GM06990 (cell line): ENCODE measurements around the gene MINAR2.

Source experiments
- DNase-seq: peaks from one replicate; pipeline ENCODE4 v3.0.0-alpha.2; 2011; ENCODE audit not compliant: insufficient read length; ENCODE audit errors: extremely low read depth
- H3K27me3 ChIP-seq: replicated peaks from 2 replicates; pipeline ENCODE4 v1.6.0; 2011; ENCODE audit warnings: low read length; ENCODE audit not compliant: control insufficient read depth, insufficient read depth
- H3K36me3 ChIP-seq: 2 replicates; pipeline ENCODE4 v1.5.1; 2011; ENCODE audit warnings: low read length; ENCODE audit not compliant: control insufficient read depth, insufficient read depth
- H3K4me3 ChIP-seq: replicated peaks from 2 replicates; pipeline ENCODE4 v1.5.1; 2011; ENCODE audit warnings: low read depth, mild to moderate bottlenecking, control low read depth, low read length
- TF ChIP-seq, protein P1 (sequence below): IDR thresholded peaks from 2 replicates; pipeline ENCODE4 v1.5.1; 2011; ENCODE audit warnings: low read length, control low read depth, mild to moderate bottlenecking, inconsistent platforms; ENCODE audit not compliant: insufficient read depth, poor library complexity, severe bottlenecking

Gene MINAR2

DNA sequence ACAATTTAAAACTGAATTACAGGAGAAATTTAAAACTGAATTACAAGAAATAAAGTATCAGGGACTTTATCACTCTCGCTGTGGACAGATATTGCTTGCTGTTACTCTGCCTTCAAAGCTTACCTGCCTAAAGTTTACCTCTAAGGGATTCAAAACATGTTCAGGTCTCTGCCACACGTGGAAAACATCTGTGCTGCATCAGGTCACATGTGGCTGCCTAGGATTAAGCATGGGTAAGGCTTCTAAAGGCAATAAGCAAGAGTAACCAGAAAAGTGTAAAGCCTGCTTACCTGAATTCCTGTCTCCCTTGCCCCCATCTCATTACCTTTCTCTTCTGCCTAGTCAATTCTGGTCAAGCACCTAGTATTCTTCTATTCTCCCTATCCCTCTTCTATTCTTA is 18.9 kb downstream of the MINAR2 start:
- H3K27me3 ChIP-seq: no peaks in the 10 kb centered on the region
- no peak for DNase-seq
- TF ChIP-seq, protein P1, sequence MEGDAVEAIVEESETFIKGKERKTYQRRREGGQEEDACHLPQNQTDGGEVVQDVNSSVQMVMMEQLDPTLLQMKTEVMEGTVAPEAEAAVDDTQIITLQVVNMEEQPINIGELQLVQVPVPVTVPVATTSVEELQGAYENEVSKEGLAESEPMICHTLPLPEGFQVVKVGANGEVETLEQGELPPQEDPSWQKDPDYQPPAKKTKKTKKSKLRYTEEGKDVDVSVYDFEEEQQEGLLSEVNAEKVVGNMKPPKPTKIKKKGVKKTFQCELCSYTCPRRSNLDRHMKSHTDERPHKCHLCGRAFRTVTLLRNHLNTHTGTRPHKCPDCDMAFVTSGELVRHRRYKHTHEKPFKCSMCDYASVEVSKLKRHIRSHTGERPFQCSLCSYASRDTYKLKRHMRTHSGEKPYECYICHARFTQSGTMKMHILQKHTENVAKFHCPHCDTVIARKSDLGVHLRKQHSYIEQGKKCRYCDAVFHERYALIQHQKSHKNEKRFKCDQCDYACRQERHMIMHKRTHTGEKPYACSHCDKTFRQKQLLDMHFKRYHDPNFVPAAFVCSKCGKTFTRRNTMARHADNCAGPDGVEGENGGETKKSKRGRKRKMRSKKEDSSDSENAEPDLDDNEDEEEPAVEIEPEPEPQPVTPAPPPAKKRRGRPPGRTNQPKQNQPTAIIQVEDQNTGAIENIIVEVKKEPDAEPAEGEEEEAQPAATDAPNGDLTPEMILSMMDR: no peak

DNA sequence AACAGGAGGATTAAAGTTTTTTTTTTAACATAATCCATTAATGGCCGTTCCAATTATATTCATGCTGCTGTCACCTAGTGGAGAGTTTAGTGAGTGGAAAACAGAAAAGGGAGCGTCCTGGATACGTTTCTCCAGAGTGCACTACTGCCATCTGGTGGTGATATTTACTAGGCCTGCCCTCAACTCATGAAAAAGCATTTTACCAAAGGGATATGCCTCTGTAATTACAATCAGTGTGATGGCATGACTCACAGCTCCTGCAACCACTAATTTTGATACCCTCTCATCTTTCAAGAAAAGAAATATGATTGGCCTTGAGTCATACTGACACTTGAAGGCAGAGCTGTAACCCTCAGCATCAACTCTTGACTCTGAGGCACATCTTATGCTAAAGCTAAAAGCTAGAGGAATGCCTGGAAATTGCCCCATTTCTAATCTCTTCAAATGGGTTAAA is 20.1 kb downstream of the MINAR2 start:
- TF ChIP-seq, protein P1: peak; percentile 91
- Histone ChIP-seq H3K4me3 (no peak overlapping the region), H3K36me3 (no peaks in the 10 kb centered on the region), H3K27me3 (no peaks in the 10 kb centered on the region)
- DNase-seq: peak; percentile 10

More for the DNA sequence above, 18.9 kb downstream of the MINAR2 start:
- Histone ChIP-seq H3K4me3 (no peak overlapping the region), H3K36me3 (no peaks in the 10 kb centered on the region)

GRCh38 chr5:129768735-129769134 is 20.8 kb downstream of the MINAR2 start:
- no peak for DNase-seq
- H3K4me3 ChIP-seq: no peak overlapping the region
- TF ChIP-seq, protein P1: no peak
- H3K27me3 ChIP-seq: no peaks in the 10 kb centered on the region
- H3K36me3 ChIP-seq: no peaks in the 10 kb centered on the region

DNA sequence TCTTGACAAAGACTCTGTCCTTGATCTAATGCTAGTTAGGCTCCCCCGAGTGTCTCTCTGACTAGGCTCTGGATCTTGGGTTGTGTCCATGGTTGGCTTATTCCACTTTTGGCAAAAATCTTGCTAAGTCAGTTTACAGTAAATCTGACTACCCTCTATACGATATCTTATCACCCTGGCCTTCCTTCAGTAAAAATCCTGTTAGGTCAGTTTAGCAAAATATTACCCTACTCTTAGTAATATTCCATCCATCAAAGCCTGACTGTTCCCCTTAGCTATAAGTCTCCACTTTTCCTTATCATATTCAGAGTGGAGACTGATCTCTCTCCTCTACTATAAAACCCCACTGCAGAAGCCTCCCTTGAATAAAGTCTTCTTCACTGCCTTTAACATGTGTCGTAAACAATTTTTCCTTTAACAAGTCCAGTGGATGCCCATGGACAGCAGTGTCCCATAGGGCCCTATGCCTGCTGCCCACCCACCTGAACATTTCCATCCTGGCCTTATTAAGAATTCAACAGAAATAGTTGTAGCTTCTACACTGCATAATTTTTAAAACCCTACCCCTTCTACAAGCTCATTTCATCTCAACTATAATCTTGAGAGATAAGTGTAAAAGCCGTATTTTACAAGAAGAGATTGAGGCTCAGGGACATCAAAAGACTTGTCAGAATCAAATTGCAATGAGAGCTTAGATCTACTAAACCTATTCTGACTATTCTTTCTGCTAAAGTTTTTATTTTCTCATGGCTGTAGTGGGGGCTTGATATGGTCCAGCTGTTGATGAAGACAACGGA is 22.3 kb downstream of the MINAR2 start:
- Histone ChIP-seq H3K4me3 (no peak overlapping the region), H3K27me3 (no peaks in the 10 kb centered on the region), H3K36me3 (no peaks in the 10 kb centered on the region)
- TF ChIP-seq, protein P1: no peak
- no peak for DNase-seq

DNA sequence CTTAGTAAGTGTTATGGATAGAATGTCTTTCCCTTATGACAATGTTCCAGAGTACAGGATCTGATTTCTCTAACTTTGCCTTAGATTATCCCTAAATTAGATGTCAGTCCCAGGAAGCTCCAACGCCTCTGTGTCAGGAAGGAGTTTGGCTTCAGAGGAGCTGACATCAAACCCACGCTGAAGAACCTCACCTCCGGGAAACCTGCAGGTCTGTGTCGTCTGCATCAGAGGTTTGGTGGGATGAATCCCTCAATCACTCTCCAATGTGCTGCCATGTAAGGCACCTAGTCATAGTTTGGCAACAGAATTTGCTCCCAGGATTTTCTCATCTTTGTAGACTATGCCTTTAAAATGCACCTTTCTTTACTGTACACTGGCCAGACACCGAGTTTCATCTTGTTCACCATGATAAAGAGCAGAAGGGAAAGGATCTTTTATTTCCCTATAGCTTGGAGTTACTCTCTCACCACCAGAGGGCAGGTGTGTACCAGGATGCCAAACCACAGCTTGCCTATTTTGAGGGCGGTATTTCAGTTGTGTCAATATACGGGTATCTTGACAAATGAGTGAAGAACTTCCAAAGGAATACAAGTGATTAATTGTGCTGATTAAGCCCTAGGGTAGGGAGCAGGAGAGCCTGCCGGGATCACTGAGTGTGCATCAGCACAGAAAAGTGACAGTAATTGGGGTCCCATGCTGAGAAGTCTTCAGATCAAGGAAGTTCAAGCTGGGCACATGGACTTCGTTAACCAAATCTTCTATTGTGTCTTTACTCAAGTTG is 23.4 kb downstream of the MINAR2 start:
- no peaks in the 10 kb centered on the region for H3K27me3 ChIP-seq
- no peak overlapping the region for H3K4me3 ChIP-seq
- TF ChIP-seq, protein P1: peak; percentile 77
- DNase-seq: no peak
- no peaks in the 10 kb centered on the region for H3K36me3 ChIP-seq
